ENCODE data around the gene POLD2.
A peak's percentile ranks its signal among the peaks of the same experiment; 100 is the strongest.

POLD2 gene

DNA sequence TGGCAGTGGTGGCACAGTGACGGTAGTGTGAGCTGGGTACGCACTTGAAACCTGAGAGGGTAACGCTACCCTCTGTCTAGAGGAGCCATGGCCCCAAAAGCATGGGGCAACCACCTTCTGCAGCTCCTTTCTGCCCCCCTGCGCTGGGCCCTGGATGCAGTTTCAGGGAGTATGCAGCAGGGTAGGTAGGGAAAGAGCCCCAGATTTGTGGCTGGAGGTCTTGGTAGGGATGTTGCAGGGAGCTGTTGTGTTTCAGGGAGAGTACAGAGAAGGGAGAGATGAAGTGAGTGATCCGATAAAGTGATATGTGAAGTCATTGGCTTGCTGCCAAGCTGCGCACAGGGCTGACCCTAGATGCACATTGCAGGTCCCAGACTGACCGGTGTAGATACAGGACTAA, 55.3 kb downstream of the POLD2 start:
- TF ChIP-seq, protein P1, sequence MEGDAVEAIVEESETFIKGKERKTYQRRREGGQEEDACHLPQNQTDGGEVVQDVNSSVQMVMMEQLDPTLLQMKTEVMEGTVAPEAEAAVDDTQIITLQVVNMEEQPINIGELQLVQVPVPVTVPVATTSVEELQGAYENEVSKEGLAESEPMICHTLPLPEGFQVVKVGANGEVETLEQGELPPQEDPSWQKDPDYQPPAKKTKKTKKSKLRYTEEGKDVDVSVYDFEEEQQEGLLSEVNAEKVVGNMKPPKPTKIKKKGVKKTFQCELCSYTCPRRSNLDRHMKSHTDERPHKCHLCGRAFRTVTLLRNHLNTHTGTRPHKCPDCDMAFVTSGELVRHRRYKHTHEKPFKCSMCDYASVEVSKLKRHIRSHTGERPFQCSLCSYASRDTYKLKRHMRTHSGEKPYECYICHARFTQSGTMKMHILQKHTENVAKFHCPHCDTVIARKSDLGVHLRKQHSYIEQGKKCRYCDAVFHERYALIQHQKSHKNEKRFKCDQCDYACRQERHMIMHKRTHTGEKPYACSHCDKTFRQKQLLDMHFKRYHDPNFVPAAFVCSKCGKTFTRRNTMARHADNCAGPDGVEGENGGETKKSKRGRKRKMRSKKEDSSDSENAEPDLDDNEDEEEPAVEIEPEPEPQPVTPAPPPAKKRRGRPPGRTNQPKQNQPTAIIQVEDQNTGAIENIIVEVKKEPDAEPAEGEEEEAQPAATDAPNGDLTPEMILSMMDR (conservative IDR thresholded peaks at IDR 0.05; ENCODE audit: low read depth, low read length) = no peak
- DNase-seq (ENCODE audit: low read depth) = no peak
- no peak overlapping the region for H3K4me3 ChIP-seq (ENCODE audit: low read length)

DNA sequence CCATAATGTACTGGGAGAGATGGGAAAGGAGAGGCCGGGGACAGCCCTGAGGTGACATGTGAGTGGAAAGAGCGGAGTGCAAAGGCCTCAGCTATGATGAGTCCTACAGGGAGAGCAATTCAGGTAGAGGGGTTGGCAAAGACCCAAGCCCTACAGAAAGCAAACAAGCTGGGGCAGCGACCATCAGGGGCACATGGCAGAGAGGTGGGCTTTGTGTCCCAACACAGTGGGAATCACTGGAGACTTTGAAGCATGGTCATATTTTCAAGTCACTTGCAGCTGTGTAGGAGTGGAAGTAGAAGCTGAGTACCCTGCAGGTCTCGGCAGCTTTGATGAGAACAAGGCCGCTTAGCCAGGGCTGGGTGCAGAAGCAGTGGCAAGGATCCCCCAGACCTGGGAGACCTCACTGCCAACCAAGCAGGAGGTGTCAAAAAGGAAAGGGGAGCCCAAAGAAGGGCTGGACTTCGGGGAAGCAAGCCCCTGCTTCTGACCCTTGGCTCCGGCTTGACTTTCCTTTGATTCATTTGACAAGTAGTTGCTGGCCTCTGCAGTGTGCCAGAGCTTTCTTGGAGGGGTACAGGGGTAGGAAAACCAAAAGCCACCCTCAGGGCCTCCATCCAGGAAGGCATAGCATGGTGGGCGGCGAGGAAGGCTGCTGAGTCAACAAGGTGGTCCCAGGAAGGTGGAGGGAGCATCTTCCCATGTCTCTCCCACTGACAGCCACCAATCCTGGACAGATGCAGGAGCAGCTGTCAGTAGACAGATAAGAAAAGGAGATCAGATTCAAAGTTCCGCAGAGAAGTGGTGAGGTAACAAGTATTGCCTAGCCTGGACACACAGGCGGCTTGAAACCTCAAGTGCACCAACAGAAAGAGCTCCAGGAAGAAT, 56.0 kb downstream of the POLD2 start:
- TF ChIP-seq, protein P1 (conservative IDR thresholded peaks at IDR 0.05; ENCODE audit: low read depth, low read length) = no peak
- DNase-seq (ENCODE audit: low read depth) = no peak
- no peak overlapping the region for H3K4me3 ChIP-seq (ENCODE audit: low read length)

DNA sequence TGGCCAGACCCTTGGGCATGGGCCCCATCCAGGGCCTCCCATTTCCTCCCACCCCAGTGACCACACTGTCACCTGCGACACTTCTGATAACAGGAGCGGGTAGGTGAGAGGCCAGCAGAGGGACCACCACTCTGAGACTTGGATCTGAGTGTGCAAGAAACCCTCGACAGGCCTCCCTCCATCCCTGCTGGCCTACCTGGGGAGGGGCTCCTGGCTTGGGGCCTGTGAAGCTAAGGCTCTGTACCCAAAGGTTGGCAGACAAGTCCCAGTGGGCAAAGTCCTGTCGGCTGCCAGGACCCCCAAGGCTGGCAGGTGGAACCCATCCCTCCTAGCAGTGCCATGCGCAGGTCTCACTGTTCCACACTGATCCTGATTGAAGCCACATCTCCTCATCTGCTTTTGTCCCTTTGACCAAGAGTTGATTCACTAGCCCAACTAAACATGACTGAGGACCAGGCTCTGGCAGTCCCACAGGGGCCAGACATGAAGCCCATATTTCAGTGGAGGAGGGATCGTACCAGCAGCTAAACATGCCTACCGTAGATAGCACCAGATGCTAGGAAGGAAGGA, 56.8 kb downstream of the POLD2 start:
- TF ChIP-seq, protein P1 (conservative IDR thresholded peaks at IDR 0.05; ENCODE audit: low read depth, low read length) = no peak
- H3K4me3 ChIP-seq (ENCODE audit: low read length) = no peak overlapping the region
- no peak for DNase-seq (ENCODE audit: low read depth)

DNA sequence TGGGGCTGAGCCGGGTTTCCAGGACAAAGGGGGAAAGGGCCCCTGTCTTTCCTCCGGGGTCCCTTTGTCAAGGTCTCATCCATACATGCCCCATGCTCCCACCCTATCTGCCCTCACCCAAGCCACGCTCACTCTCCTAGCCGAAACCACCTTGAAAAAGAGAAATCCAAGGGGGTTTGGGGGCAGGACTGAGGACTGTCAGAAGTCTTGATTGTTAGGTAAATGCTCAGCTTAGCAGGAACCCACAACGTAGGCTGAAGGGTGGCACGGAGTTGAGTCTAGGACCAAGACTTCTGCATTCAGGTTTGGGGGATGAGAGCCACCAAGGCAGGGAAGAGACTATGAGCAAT, 57.3 kb downstream of the POLD2 start:
- no peak for DNase-seq (ENCODE audit: low read depth)
- TF ChIP-seq, protein P1 (conservative IDR thresholded peaks at IDR 0.05; ENCODE audit: low read depth, low read length) = no peak
- H3K4me3 ChIP-seq (ENCODE audit: low read length) = no peak overlapping the region

DNA sequence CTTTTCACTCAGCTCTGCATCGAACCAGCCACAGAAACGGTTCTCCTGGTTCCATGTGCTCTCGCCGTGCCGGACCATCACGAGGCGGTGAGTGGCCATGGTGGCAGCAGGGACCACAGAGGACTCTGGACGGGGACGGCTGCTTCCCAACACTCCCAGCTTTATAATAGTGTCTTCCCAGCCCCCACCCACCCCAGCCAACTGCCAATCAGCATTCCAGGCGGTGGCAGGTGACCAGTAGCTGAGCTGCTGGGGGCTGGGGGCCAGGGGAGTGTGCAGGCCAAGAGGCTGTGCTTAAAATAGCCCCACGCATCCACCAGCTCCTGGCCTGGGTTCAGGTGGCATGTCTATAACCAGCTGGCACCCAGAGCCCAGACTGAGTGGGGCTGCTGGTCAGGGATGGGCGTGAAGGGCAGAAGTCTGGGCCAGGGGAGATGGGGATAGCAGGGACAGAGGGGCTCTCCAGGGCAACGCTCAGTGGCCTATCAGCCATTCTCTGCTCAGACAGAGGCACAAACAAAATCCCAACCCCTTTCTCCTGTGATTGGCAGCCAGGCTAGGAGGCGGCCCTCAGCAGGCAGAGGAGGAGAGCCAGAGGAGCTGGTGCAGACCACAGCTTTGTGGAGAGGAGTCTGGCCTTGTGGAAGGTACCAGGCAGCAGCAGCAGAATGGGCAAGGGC, 57.8 kb downstream of the POLD2 start, which contains the start of gene PGAM2:
Gene PGAM2, minus strand, starts transcription at position 137 of the 680 bp plus-strand sequence. Its CDS starts 38 bp downstream, at position 99.
- peak within 1 kb of the TSS; percentile 28 for H3K4me3 ChIP-seq (ENCODE audit: low read length)
- no peak for DNase-seq (ENCODE audit: low read depth)
- TF ChIP-seq, protein P1 (conservative IDR thresholded peaks at IDR 0.05; ENCODE audit: low read depth, low read length) = no peak

DNA sequence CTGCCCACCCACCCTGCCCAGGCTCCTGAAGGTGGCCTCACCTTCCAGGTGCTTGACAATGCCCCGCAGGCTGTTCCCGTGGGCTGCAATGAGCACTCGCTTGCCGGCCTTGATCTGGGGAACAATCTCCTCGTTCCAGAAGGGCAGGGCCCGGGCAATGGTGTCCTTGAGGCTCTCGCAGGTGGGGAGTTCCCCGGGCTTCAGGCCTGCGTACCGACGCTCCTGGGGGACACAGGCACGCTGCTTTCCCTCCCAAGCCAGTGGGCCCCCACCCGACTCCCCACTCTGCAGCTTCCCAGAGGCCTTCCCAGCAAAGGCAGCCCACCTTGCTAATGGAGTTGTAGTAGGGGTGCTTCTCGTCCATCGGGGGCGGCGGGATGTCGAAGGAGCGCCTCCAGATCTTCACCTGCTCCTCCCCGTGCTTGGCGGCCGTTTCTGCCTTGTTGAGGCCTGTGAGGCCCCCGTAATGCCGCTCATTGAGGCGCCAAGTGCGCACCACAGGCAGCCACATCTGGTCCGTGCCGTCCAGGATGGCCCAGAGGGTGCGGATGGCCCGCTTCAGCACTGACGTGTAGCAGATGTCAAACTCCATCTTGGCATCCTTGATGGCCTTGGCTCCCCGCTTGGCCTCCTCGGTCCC, 58.4 kb downstream of the POLD2 start:
- DNase-seq (ENCODE audit: low read depth) = no peak

More for the DNA sequence above, 58.4 kb downstream of the POLD2 start:
- TF ChIP-seq, protein P1 (conservative IDR thresholded peaks at IDR 0.05; ENCODE audit: low read depth, low read length) = no peak
- peak overlapping the region; percentile 28 for H3K4me3 ChIP-seq (ENCODE audit: low read length)

Data from retinal pigment epithelial cell (primary cell).